Fibroblast of mammary gland (primary cell): ENCODE data around the gene NTM.
"Not testable (repeated sequence)": the region's sequence is repeated elsewhere in the genome, so short reads cannot be mapped to it uniquely, and the experiment has no call there.

Experiments used
- DNase-seq: peaks from one replicate; pipeline ENCODE4 v3.0.0-alpha.2; 2010; ENCODE audit warnings: low read depth
- H3K4me3 ChIP-seq: 2 replicates; pipeline ENCODE4 v1.5.1; 2011; ENCODE audit warnings: low read depth, mild to moderate bottlenecking, low read length, moderate library complexity; ENCODE audit not compliant: control insufficient read depth
- CTCF ChIP-seq: conservative IDR thresholded peaks from 2 replicates; pipeline ENCODE4 v1.5.1; 2011; ENCODE audit warnings: low read depth, low read length, inconsistent platforms; ENCODE audit not compliant: control insufficient read depth, insufficient read depth

NTM gene

GRCh38 chr11:132312701-132313111, 942.3 kb downstream of the NTM start:
- peak; percentile 27 for TF ChIP-seq CTCF
- no peak overlapping the region for H3K4me3 ChIP-seq
- DNase-seq: peak; percentile 4

GRCh38 chr11:132314911-132315455, 944.6 kb downstream of the NTM start:
- DNase-seq: no peak
- H3K4me3 ChIP-seq: no peak overlapping the region
- no peak for TF ChIP-seq CTCF

- DNase-seq: no peak
- no peak overlapping the region for H3K4me3 ChIP-seq
- no peak for TF ChIP-seq CTCF
Measured at GRCh38 chr11:132315696-132316095, 945.3 kb downstream of the NTM start.

GRCh38 chr11:132318421-132319157, 948.2 kb downstream of the NTM start:
- DNase-seq: no peak
- no peak for TF ChIP-seq CTCF
- H3K4me3 ChIP-seq: no peak overlapping the region

GRCh38 chr11:132319419-132319818, 949.0 kb downstream of the NTM start:
- DNase-seq, H3K4me3 ChIP-seq: not testable (repeated sequence)

- no peak for DNase-seq
- no peak overlapping the region for H3K4me3 ChIP-seq
- TF ChIP-seq CTCF: no peak
Measured at GRCh38 chr11:132330515-132330914, 960.1 kb downstream of the NTM start.

- no peak for DNase-seq
- H3K4me3 ChIP-seq: no peak overlapping the region
- TF ChIP-seq CTCF: no peak
Measured at GRCh38 chr11:132332521-132332920, 962.1 kb downstream of the NTM start.
